ENCODE data around the gene DMXL1.
"Not testable (repeated sequence)": the region's sequence is repeated elsewhere in the genome, so short reads cannot be mapped to it uniquely, and the experiment has no call there.

Gene DMXL1

GRCh38 chr5:119071561-119071995 lies 691 bp downstream of the DMXL1 start:
- Histone ChIP-seq H3K23ac (ENCODE audit: low read length) (peak overlapping the region; percentile 59), H4K5ac (ENCODE audit: low read length) (no peak overlapping the region), H3K4me2 (ENCODE audit: low read length) (peak overlapping the region; percentile 75), H3K4ac (ENCODE audit: low read depth, low read length) (peak overlapping the region; percentile 17), H3K79me1 (ENCODE audit: low read length) (peaks cover 1% of the 10 kb centered on the region), H3K79me2 (ENCODE audit: control insufficient read depth, insufficient read depth, low read length) (peaks cover 19% of the 10 kb centered on the region), H3K56ac (ENCODE audit: low read length) (peak overlapping the region; percentile 96), H4K8ac (ENCODE audit: low read depth, low read length) (no peak overlapping the region), H2AK5ac (ENCODE audit: low read length) (no peak overlapping the region), H3K4me3 (ENCODE audit: low read length) (peak overlapping the region; percentile 82), H2BK120ac (ENCODE audit: low read depth, low read length) (no peak overlapping the region), H3K27me3 (ENCODE audit: insufficient read depth, low read length, poor library complexity) (no peaks in the 10 kb centered on the region), H2BK5ac (ENCODE audit: low read length) (peak overlapping the region; percentile 35), H3K27ac (ENCODE audit: low read depth, low read length) (peak overlapping the region; percentile 34), H3K4me1 (ENCODE audit: control insufficient read depth, low read depth, low read length) (no peaks in the 10 kb centered on the region), H2BK15ac (replicated peaks; ENCODE audit: low read depth) (no peak overlapping the region), H3K9ac (ENCODE audit: low read length) (peak overlapping the region; percentile 88), H3K18ac (ENCODE audit: low read length) (peak overlapping the region; percentile 10), H3K36me3 (ENCODE audit: control insufficient read depth, insufficient read depth, low read length) (no peaks in the 10 kb centered on the region)
- WGBS (ENCODE audit: extremely low coverage, insufficient coverage, low lambda C conversion rate) = no CpG with 5 or more reads among the region's 22 CpGs
- DNase-seq = no peak

GRCh38 chr5:119072496-119072895 lies 1.6 kb downstream of the DMXL1 start:
- no CpG with 5 or more reads among the region's 2 CpGs for WGBS (ENCODE audit: extremely low coverage, insufficient coverage, low lambda C conversion rate)
- H3K18ac ChIP-seq (ENCODE audit: low read length) = no peak overlapping the region
- H3K4ac ChIP-seq (ENCODE audit: low read depth, low read length) = no peak overlapping the region
- no peak overlapping the region for H2BK15ac ChIP-seq (replicated peaks; ENCODE audit: low read depth)
- no peak for DNase-seq
- H3K9ac ChIP-seq (ENCODE audit: low read length) = peak overlapping the region; percentile 16
- no peak overlapping the region for H3K4me3 ChIP-seq (ENCODE audit: low read length)
- H3K4me2 ChIP-seq (ENCODE audit: low read length) = peak overlapping the region; percentile 1
- peaks cover 3% of the 10 kb centered on the region for H3K79me1 ChIP-seq (ENCODE audit: low read length)
- no peak overlapping the region for H2BK5ac ChIP-seq (ENCODE audit: low read length)
- no peak overlapping the region for H4K8ac ChIP-seq (ENCODE audit: low read depth, low read length)
- no peak overlapping the region for H3K23ac ChIP-seq (ENCODE audit: low read length)
- H2BK120ac ChIP-seq (ENCODE audit: low read depth, low read length) = no peak overlapping the region
- peaks cover 22% of the 10 kb centered on the region for H3K79me2 ChIP-seq (ENCODE audit: control insufficient read depth, insufficient read depth, low read length)
- no peak overlapping the region for H4K5ac ChIP-seq (ENCODE audit: low read length)
- H3K27ac ChIP-seq (ENCODE audit: low read depth, low read length) = no peak overlapping the region
- H2AK5ac ChIP-seq (ENCODE audit: low read length) = no peak overlapping the region
- H3K56ac ChIP-seq (ENCODE audit: low read length) = peak overlapping the region; percentile 9
- H3K36me3 ChIP-seq (ENCODE audit: control insufficient read depth, insufficient read depth, low read length) = no peaks in the 10 kb centered on the region
- H3K4me1 ChIP-seq (ENCODE audit: control insufficient read depth, low read depth, low read length) = no peaks in the 10 kb centered on the region
- no peaks in the 10 kb centered on the region for H3K27me3 ChIP-seq (ENCODE audit: insufficient read depth, low read length, poor library complexity)

GRCh38 chr5:119073746-119074337 lies 3.0 kb downstream of the DMXL1 start:
- DNase-seq; H3K9ac ChIP-seq (ENCODE audit: low read length); H2BK5ac ChIP-seq (ENCODE audit: low read length); H3K4me1 ChIP-seq (ENCODE audit: control insufficient read depth, low read depth, low read length); H3K18ac ChIP-seq (ENCODE audit: low read length); H3K4me2 ChIP-seq (ENCODE audit: low read length); H3K27me3 ChIP-seq (ENCODE audit: insufficient read depth, low read length, poor library complexity); H3K79me1 ChIP-seq (ENCODE audit: low read length); H4K8ac ChIP-seq (ENCODE audit: low read depth, low read length); H3K36me3 ChIP-seq (ENCODE audit: control insufficient read depth, insufficient read depth, low read length); H2AK5ac ChIP-seq (ENCODE audit: low read length); H3K23ac ChIP-seq (ENCODE audit: low read length); H3K56ac ChIP-seq (ENCODE audit: low read length); H3K27ac ChIP-seq (ENCODE audit: low read depth, low read length); H2BK15ac ChIP-seq (replicated peaks; ENCODE audit: low read depth); H3K4me3 ChIP-seq (ENCODE audit: low read length); H3K4ac ChIP-seq (ENCODE audit: low read depth, low read length); H2BK120ac ChIP-seq (ENCODE audit: low read depth, low read length); H4K5ac ChIP-seq (ENCODE audit: low read length): not testable (repeated sequence)
- peaks cover 22% of the 10 kb centered on the region for H3K79me2 ChIP-seq (ENCODE audit: control insufficient read depth, insufficient read depth, low read length)
- WGBS (ENCODE audit: extremely low coverage, insufficient coverage, low lambda C conversion rate) = no CpG with 5 or more reads among the region's 9 CpGs

- Histone ChIP-seq H3K4me2 (ENCODE audit: low read length) (no peak overlapping the region), H2BK120ac (ENCODE audit: low read depth, low read length) (no peak overlapping the region), H3K18ac (ENCODE audit: low read length) (no peak overlapping the region), H2AK5ac (ENCODE audit: low read length) (no peak overlapping the region), H2BK5ac (ENCODE audit: low read length) (no peak overlapping the region), H3K4me3 (ENCODE audit: low read length) (no peak overlapping the region), H3K23ac (ENCODE audit: low read length) (no peak overlapping the region), H3K27me3 (ENCODE audit: insufficient read depth, low read length, poor library complexity) (no peaks in the 10 kb centered on the region), H3K4me1 (ENCODE audit: control insufficient read depth, low read depth, low read length) (no peaks in the 10 kb centered on the region), H3K27ac (ENCODE audit: low read depth, low read length) (no peak overlapping the region), H4K8ac (ENCODE audit: low read depth, low read length) (no peak overlapping the region), H3K56ac (ENCODE audit: low read length) (no peak overlapping the region), H3K4ac (ENCODE audit: low read depth, low read length) (no peak overlapping the region), H4K5ac (ENCODE audit: low read length) (no peak overlapping the region), H3K79me1 (ENCODE audit: low read length) (peaks cover 3% of the 10 kb centered on the region), H3K36me3 (ENCODE audit: control insufficient read depth, insufficient read depth, low read length) (no peaks in the 10 kb centered on the region), H2BK15ac (replicated peaks; ENCODE audit: low read depth) (no peak overlapping the region), H3K9ac (ENCODE audit: low read length) (no peak overlapping the region), H3K79me2 (ENCODE audit: control insufficient read depth, insufficient read depth, low read length) (peaks cover 22% of the 10 kb centered on the region)
- WGBS (ENCODE audit: extremely low coverage, insufficient coverage, low lambda C conversion rate) = no CpG with 5 or more reads among the region's 3 CpGs
- no peak for DNase-seq
Measured at GRCh38 chr5:119074419-119074818, 3.5 kb downstream of the DMXL1 start.

- H3K18ac ChIP-seq (ENCODE audit: low read length); H3K56ac ChIP-seq (ENCODE audit: low read length); H3K4me2 ChIP-seq (ENCODE audit: low read length); H3K36me3 ChIP-seq (ENCODE audit: control insufficient read depth, insufficient read depth, low read length); H3K4me3 ChIP-seq (ENCODE audit: low read length); H2BK120ac ChIP-seq (ENCODE audit: low read depth, low read length); H3K79me1 ChIP-seq (ENCODE audit: low read length); H3K4ac ChIP-seq (ENCODE audit: low read depth, low read length); H4K5ac ChIP-seq (ENCODE audit: low read length); H2AK5ac ChIP-seq (ENCODE audit: low read length); H3K23ac ChIP-seq (ENCODE audit: low read length); H3K4me1 ChIP-seq (ENCODE audit: control insufficient read depth, low read depth, low read length); H2BK15ac ChIP-seq (replicated peaks; ENCODE audit: low read depth); H3K9ac ChIP-seq (ENCODE audit: low read length); H3K27me3 ChIP-seq (ENCODE audit: insufficient read depth, low read length, poor library complexity); H3K27ac ChIP-seq (ENCODE audit: low read depth, low read length); DNase-seq; H4K8ac ChIP-seq (ENCODE audit: low read depth, low read length); H2BK5ac ChIP-seq (ENCODE audit: low read length): not testable (repeated sequence)
- WGBS (ENCODE audit: extremely low coverage, insufficient coverage, low lambda C conversion rate) = no CpG with 5 or more reads among the region's 12 CpGs
- H3K79me2 ChIP-seq (ENCODE audit: control insufficient read depth, insufficient read depth, low read length) = peaks cover 22% of the 10 kb centered on the region
Measured at GRCh38 chr5:119075269-119075668, 4.4 kb downstream of the DMXL1 start.

- no peak overlapping the region for H3K4ac ChIP-seq (ENCODE audit: low read depth, low read length)
- no CpG with 5 or more reads among the region's 1 CpG for WGBS (ENCODE audit: extremely low coverage, insufficient coverage, low lambda C conversion rate)
- no peak overlapping the region for H3K18ac ChIP-seq (ENCODE audit: low read length)
- H3K23ac ChIP-seq (ENCODE audit: low read length) = no peak overlapping the region
- H4K5ac ChIP-seq (ENCODE audit: low read length) = no peak overlapping the region
- no peak overlapping the region for H2AK5ac ChIP-seq (ENCODE audit: low read length)
- peaks cover 3% of the 10 kb centered on the region for H3K79me1 ChIP-seq (ENCODE audit: low read length)
- H2BK5ac ChIP-seq (ENCODE audit: low read length) = no peak overlapping the region
- no peak overlapping the region for H3K56ac ChIP-seq (ENCODE audit: low read length)
- H3K79me2 ChIP-seq (ENCODE audit: control insufficient read depth, insufficient read depth, low read length) = peaks cover 22% of the 10 kb centered on the region
- H2BK120ac ChIP-seq (ENCODE audit: low read depth, low read length) = no peak overlapping the region
- no peaks in the 10 kb centered on the region for H3K36me3 ChIP-seq (ENCODE audit: control insufficient read depth, insufficient read depth, low read length)
- H3K27ac ChIP-seq (ENCODE audit: low read depth, low read length) = no peak overlapping the region
- H3K27me3 ChIP-seq (ENCODE audit: insufficient read depth, low read length, poor library complexity) = no peaks in the 10 kb centered on the region
- no peaks in the 10 kb centered on the region for H3K4me1 ChIP-seq (ENCODE audit: control insufficient read depth, low read depth, low read length)
- H3K4me3 ChIP-seq (ENCODE audit: low read length) = no peak overlapping the region
- DNase-seq = no peak
- no peak overlapping the region for H2BK15ac ChIP-seq (replicated peaks; ENCODE audit: low read depth)
- no peak overlapping the region for H3K9ac ChIP-seq (ENCODE audit: low read length)
- H4K8ac ChIP-seq (ENCODE audit: low read depth, low read length) = no peak overlapping the region
- no peak overlapping the region for H3K4me2 ChIP-seq (ENCODE audit: low read length)
Measured at GRCh38 chr5:119076080-119076479, 5.2 kb downstream of the DMXL1 start.

Data from mesendoderm (in vitro differentiated cells).